GM19395 (cell line): ENCODE data around the gene MBNL2.
A peak's percentile ranks its signal among the peaks of the same experiment; 100 is the strongest.

ENCODE experiments used
- ATAC-seq: cut with Tn5 transposase; IDR thresholded peaks from one replicate; pipeline ENCODE4 v1.9.1; 2021; ENCODE audit warnings: mild to moderate bottlenecking, moderate library complexity; ENCODE audit not compliant: unreplicated experiment

The MBNL2 gene

GRCh38 chr13:97397267-97397666 lies 175.1 kb downstream of the MBNL2 start:
- no peak for ATAC-seq

GRCh38 chr13:97401421-97401820 lies 179.3 kb downstream of the MBNL2 start:
- ATAC-seq = no peak

DNA sequence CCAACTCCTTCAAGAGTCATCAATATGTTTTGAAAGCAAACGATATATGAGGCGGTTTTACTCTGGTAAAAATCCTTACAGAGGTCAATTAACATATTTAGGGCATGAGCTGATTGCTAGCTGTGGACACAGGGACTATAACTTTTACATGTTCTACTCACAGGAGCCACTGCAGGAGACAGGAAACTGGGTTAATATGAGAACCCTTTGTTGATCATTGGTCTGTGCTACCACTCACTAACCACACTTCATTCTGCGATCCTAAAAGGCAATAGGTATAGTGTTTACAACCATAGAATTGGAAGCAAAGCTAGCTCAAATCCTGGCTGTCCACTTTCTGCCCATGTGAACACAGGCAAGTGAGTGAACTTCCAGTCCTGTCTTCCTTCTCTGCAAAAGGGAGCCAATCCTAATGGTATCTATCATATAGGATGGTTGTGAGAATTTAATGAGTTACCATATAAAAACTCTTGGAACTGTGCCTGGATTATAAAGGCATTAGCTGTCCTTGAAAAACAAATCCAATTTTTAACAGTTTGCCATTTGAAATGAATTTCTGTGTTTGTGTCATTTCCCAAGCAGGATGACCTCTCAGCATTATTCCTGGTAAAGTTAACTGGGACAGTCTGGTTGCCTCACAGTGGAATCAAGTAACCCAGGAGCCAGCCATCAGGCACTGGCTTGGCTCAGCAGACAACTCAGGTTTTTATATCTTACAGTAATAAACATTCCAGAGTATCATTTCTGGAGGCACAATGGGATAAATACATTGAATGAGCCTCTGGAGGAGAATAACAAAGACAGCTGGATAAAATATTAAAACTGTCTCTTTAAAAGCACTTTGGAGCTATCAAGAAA lies 182.0 kb downstream of the MBNL2 start:
- ATAC-seq = no peak

- no peak for ATAC-seq
Observed at GRCh38 chr13:97407540-97407939, 185.4 kb downstream of the MBNL2 start.

DNA sequence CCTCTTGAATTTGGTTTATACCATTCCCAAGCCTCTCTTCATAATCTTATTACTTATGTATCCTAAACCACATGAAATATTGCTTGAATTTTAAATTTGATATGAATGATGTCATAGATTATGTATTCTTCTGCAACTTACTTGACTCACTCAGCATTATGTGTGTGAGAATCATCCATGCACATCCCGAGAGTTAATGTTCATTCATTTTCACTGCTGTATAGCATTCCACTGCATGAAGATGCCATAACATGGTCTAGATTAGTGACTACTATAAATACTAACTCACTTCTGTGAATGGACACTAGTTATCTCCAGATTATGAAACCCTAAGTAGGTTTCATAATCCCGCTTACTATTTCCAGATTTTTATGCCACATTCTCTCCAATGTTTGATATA lies 186.8 kb downstream of the MBNL2 start:
- no peak for ATAC-seq

DNA sequence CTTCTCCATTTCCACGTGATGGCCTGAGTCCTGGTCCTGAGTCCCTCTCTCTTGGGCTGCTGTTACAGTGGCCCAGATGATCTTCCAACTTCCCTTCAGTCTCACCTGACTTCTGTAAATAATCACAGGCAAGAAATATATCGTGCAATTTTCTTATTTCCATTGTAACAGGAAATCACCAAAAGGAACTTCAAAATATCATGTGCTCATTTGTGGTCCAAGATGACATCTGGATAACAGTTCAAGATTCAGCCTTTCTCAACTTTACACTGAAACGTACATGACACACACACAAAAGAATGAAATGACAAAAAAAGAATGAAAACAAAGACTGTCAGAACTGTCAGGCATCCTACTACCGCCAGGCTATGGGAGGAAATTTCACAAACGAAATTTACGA lies 189.9 kb downstream of the MBNL2 start:
- ATAC-seq = no peak

DNA sequence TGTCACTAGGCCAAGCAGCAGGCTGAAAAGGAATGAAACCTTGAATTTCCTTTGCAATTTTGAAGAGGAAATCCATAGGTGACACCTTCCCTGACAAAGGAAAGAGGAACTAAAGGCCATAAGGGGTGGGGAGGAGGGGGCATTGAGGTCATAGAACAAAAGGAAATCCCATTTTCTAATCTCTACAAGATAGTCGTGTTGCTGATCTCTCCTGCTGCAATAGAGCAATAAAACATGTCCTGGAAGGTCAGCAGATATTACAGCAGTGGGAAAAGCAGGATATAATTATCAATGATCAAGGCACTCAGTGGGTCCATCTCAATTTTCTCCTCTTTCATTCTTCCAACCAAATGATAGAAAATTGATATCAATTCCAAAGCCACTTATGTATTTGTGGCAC lies 191.6 kb downstream of the MBNL2 start:
- ATAC-seq = no peak

DNA sequence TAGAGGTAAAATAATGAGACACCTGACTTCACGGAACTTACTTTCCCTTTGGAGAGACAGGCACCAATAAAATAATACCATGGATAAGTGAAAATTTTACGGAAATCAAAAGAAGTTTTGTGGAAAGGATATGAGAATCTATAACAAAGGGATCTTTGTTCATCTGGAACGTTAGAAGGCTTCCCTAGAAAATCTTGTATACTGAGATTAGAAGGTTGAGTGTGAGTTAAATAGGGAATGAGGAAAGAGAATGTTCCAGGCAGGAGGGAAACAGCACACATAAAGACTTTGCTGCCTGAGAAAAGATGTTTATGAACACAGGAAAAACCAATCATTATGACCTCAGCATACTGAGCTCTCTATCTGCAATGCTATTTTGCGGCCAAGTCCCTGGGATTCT lies 192.3 kb downstream of the MBNL2 start:
- no peak for ATAC-seq

GRCh38 chr13:97417698-97418097 lies 195.6 kb downstream of the MBNL2 start:
- no peak for ATAC-seq

GRCh38 chr13:97422118-97423054 lies 200.3 kb downstream of the MBNL2 start:
- ATAC-seq = no peak

DNA sequence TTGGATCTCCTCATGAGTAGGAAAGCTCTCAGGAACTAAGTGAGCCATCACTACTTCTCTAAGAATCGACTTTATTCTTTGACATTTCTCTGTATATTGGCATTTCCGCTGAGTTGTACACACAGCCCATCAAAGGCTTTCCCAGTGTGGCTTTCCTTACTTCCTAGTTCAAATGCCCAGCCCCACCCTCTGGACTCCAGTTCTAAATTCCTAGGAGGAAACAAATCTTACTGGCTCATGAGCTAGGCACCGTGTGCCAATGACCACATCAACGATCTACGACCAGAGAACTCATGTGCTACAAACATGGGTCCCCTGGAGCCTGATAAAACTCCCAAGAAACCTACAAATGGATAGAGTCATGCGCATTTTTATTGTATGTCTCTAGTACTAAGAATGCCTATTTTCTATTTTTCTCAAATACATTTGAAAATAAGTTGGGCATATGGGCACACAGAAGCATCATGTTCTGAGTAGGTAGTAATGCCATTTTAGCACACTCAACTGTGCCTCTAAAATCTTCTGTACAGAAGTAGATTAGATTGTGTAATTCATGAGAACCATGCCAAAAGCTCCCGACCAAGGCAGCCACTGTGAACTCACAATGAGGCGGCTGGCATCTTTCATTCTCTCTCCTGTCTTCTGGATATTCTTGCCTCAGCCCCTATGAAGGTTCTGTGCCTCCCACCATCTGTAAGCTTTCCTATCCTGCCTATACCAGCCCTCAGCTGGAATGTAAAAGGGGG lies 201.3 kb downstream of the MBNL2 start:
- ATAC-seq = no peak

DNA sequence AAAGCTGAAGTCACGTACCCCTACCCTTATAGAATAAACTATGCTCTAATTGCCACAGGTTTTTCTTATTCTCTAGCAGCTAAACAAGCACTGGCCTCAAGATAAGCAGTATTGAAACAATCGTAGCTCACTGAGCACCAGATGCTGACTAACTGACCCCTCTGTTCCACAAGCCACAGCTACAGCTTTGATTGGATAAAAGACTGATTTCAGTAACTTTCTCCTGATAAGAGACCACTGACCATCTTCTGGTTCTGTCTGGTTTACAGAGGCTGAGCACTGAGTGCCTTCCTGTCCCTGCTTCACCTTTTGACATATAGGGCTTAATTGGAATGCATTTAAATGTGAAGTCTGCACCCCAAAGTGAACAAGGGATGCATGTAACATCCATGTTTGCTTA lies 203.5 kb downstream of the MBNL2 start:
- no peak for ATAC-seq

GRCh38 chr13:97426695-97427094 lies 204.6 kb downstream of the MBNL2 start:
- ATAC-seq = no peak

DNA sequence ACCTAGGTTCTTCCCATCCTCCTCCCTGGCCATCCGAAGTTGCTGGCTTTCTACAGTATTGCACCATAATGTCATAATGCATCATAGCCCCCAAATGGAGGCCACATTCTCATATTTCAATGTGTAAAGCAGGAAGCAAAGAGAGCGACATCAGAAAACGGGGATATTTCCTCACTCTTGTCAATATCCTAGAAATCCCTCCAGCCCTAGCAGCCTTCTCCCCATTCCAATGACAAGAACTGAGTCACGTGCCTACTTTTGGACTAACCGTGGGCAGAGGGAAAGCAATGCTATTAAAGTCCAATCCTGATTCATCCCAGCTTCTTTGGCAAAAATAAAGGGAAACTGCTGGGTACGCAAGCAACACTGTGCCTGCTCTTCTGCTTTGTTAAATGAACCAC lies 207.5 kb downstream of the MBNL2 start:
- no peak for ATAC-seq

DNA sequence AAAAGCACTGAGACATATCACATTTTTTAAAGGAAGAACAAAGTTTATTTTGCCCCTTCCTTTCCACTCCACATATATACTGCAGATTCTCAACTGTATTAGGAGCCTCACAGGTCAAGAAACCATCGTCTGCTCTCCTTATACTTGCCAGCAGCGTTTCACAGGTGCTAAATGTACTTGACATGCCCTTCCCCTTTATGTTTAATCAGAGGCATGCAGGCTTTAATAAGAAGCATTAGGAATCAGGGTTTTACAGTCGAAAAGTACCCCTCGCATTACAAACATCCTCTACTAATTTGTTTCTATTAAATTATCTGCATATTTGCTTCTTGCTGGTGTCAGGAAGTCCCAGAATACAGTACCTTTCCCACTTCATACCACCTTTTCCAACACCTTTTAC lies 208.2 kb downstream of the MBNL2 start:
- no peak for ATAC-seq

DNA sequence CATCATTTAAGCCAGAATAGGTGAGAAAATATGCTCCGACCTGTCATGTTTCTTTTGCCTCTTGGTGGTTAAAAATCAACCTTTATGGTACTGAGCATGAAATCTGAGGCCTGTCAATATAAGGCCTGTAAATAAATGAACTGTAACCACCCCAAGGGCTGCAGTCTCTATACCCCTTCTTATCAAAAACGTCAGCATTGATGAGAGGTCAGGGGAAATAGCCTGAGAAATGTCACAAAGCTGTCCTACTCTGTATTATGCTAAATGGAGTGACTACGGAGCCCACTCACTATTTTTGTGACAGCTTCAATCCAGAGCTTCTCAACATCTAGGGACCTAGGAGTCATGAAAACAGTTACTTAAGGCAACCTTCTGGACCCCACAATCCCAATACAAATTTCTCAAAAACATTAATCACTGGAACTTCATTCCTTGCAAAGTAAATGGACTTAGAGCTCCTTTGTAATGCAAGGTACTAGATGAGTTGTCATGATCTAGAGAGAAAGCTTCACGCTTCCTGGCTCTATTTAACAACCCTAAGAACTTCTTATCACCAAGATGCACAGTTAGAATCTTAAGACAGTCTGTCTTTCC lies 209.1 kb downstream of the MBNL2 start:
- ATAC-seq = no peak

DNA sequence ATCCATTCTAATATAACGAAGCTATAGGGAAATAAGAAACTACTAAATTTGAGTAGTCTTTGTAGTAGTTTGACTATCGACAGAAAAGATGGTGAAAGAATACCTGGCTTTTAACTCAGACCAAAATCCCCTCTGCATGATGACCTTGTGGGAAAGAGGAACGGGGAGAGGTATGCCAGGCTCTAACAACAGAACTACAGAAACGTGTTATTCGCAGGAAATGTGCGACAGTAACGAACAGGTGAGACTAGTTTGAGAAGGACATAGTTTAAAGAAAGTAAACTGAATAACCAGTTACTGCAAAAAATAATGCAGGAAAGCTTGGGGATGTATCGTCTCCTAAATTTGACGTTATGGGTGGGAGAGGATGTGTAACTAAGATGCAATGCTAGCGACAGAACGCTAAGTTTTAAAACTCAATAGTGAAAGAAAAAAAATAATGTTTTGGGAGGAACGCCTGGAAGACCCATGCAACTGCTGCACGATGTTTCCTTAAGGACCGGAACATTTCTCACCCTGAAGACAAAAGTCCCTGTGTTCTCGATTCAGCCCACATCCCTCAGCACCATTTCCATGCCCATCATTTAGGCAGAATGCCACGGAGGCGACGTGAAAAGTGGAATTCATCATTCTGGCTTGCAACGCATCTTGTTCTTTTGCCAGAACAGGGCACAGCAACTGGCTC lies 210.2 kb downstream of the MBNL2 start:
- ATAC-seq = no peak

- peak; percentile 89 for ATAC-seq
Observed at GRCh38 chr13:97432917-97433726, 211.0 kb downstream of the MBNL2 start.

- ATAC-seq = peak; percentile 39
Observed at GRCh38 chr13:97433727-97434396, 211.7 kb downstream of the MBNL2 start, which contains the start of gene RAP2A. RAP2A (plus strand) TSS chr13:97434169; CDS start chr13:97434471, 302 bp downstream.
